Colon (tissue), 2 donors: ENCODE data around the gene ANXA2R.
"Not testable (repeated sequence)": the region's sequence is repeated elsewhere in the genome, so short reads cannot be mapped to it uniquely, and the experiment has no call there.

Source experiments
- FAIRE-seq: peaks from 2 replicates; lab custom pipeline; 2012; peaks lifted over from hg19 to GRCh38; lab: Jason Lieb, UNC
- donor health status: control.
- donor health status: control.

The ANXA2R gene

DNA sequence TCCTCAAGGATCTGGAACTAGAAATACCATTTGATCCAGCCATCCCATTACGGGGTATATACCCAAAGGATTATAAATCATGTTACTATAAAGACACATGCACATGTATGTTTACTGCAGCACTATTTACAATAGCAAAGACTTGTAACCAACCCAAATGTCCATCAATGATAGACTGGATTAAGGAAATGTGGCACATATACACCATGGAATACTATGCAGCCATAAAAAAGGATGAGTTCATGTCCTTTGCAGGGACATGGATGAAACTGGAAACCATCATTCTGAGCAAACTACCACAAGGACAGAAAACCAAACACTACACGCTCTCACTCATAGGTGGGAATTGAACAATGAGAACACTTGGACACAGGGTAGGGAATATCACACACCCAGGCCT is 19.9 kb upstream of the ANXA2R start:
- FAIRE-seq = not testable (repeated sequence)

DNA sequence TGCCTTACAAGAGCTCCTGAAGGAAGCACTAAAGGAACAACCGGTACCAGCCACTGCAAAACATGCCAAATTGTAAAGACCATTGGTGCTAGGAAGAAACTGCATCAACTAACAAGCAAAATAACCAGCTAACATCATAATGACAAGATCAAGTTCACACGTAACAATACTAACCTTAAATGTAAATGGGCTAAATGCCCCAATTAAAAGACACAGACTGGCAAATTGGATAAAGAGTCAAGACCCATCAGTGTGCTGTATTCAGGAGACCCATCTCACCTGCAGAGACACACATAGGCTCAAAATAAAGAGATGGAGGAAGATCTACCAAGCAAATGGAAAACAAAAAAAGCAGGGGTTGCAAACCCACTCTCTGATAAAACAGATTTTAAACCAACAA is 15.0 kb upstream of the ANXA2R start:
- FAIRE-seq = not testable (repeated sequence)

DNA sequence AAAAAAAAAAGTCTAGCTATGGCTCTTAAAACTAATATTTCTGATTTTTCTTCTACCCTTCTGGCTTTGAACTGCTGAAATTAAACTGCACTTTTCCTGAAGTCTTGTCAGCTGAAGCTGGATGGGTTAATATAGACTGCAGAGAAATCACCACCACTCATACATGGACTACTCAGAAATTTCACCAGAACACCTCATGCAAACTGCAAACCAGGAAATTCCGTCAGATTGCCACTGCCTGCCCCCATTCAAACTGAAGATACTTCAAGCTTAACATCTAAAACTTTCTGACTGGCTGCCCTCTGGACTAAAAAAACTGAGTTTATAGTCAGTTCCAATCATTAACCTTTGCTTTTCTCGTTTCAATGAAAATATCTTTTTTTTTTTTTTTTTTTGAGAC is 11.6 kb upstream of the ANXA2R start:
- FAIRE-seq = no peak

- FAIRE-seq = no peak
Observed at GRCh38 chr5:43050384-43050783, 10.3 kb upstream of the ANXA2R start.

DNA sequence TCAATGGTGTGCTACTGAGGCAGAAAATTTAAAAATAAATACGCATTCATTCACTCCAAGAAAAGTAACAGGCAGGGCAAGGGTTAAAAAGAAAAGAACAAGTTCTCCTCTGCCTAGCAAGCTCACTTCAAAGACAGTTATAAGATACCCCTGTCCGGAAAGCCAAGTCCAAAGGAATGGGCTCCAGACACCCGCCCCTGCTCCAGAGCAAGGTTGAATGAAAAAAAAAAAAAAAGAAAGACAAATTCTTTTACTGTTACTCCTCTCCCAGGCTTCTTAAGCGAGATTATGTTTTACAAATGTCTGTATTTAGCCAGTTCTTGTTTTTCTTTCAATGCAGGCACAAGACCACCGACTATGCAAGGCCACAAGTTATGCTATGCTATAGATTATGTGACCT is 9.1 kb upstream of the ANXA2R start:
- FAIRE-seq = no peak

DNA sequence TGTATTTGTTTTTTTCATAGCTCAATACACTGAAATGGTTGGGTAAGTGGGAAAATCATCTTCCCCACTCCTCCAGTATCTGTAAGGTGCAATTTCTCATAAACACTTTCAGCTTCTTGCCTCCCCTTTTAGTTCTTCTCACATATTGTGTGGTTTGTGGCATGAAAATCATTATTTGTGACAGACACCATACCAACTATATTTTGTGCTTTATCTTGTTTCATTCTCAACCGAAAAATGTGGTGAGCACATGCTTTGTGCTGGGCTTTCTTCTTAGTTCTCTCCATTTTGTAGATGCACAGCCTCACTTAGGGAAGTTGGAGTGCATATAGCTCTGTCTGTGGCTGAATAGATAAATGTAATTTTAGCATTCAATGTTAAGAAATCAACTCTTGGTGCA is 6.4 kb upstream of the ANXA2R start:
- FAIRE-seq = no peak

- no peak for FAIRE-seq
Observed at GRCh38 chr5:43045236-43045635, 5.1 kb upstream of the ANXA2R start.

- FAIRE-seq = no peak
Observed at GRCh38 chr5:43044181-43044914, 4.2 kb upstream of the ANXA2R start.

DNA sequence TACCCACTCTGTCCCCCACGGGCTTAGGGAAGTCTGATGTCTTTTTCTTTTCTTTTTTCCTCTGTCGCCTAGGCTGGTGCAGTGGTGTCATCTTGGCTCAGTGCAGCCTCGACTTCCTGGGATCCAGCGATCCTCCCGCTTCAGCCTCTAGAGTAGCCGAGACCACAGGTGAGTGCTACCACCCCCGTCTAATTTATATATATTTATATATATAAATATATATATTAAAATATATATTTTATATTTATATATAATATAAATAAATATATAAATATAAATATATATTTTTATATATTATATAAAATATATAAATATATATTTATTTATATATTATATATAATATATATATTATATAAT is 3.3 kb upstream of the ANXA2R start:
- no peak for FAIRE-seq

GRCh38 chr5:43042626-43043399 is 2.7 kb upstream of the ANXA2R start:
- FAIRE-seq = no peak

GRCh38 chr5:43042176-43042625 is 2.1 kb upstream of the ANXA2R start:
- no peak for FAIRE-seq

DNA sequence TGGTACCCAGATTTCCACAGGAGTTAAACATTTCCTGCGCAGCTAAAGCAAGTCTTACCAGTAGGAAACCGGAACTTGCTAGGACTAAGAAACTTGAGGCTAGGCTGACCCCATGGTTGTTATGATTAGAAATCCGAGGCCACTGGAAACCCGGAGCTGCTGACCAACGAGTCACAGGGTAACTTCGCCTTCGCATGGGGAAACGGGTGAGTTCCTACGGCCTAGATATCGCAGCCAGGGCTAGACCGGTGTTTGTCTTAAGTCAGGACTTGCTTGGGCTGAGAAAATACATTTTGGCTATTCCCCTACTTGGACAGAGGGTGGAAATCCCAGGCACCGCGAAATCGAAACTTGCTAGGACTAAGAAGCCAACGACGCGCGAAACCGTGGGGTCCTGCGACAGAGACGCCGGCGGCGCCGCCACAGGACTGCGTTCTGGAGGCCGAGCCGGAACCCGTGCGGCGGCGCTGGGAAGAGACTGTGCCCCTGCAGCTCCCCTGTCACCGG is 1.6 kb upstream of the ANXA2R start:
- no peak for FAIRE-seq

GRCh38 chr5:43041110-43041668 is 1.1 kb upstream of the ANXA2R start:
- no peak for FAIRE-seq

DNA sequence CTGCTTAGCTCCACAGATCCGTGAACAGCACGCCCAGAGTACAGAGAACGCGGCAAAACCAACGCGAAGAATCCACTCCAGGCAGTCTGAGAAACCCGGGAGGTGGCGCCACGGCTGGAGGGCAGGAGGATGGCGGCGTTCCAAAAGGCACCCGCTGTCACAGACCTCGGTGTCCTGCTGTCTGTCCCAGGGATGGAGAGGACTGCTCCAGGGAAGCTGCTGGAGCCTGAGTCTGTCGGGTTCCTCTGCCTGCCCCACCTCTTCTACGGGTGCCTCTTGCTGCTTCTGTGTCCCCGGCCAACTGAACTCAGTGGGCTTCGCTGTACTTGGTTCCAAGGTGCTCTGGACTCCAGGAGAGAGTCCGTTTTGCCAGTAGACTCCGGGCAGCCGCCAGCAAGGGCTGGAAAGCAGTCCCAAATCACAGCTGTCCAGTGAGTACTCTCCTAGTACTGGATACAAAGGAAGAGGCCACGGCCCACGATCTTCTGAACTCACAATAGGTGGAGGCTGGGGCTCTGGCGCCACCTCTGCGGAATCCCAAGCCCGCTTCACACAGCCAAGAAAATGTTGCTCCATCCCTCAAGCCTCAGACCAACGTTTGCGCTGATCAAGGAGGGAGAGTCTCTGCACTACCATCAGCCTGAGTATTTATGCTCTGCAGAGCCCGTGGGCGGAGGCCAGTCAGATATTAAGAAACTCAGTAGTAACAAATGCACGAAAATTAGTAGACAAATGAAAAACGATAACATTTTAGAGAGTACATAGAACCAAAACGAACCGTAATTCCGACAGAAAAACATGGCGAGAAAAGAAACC is 440 bp downstream of the ANXA2R start:
- FAIRE-seq = no peak

- FAIRE-seq = peak; percentile 24
Observed at GRCh38 chr5:43039152-43039470, 1.0 kb downstream of the ANXA2R start.

GRCh38 chr5:43038496-43038989 is 1.6 kb downstream of the ANXA2R start:
- no peak for FAIRE-seq

- FAIRE-seq = no peak
Observed at GRCh38 chr5:43037636-43038495, 2.3 kb downstream of the ANXA2R start.

GRCh38 chr5:43036856-43037635 is 3.1 kb downstream of the ANXA2R start:
- no peak for FAIRE-seq

- FAIRE-seq = no peak
Observed at GRCh38 chr5:43036409-43036808, 3.7 kb downstream of the ANXA2R start.

GRCh38 chr5:43034591-43034968 is 5.5 kb downstream of the ANXA2R start:
- no peak for FAIRE-seq
